IgD-negative memory B cell (primary cell): ENCODE results near the gene HBA2. TPM values are rescaled to one million over a fixed set of nuclear protein-coding genes. Genes with fewer than 3 reads are reported as not detected.
A peak's percentile ranks its signal among the peaks of the same experiment; 100 is the strongest.
"Not testable (repeated sequence)": the region's sequence is repeated elsewhere in the genome, so short reads cannot be mapped to it uniquely, and the experiment has no call there.

Experiments used
- H3K27ac Mint-ChIP-seq, 3 donors: one replicate each; pipeline ENCODE4 v1.8.0; 2020 to 2022; ENCODE audit warnings: mild to moderate bottlenecking in 3 of 3, mixed read lengths in 3 of 3, moderate library complexity in 1 of 3
- H3K27me3 Mint-ChIP-seq: one replicate; pipeline ENCODE4 v1.8.0; 2021; ENCODE audit warnings: mixed read lengths
- H3K36me3 Mint-ChIP-seq: one replicate; pipeline ENCODE4 v1.8.0; 2020; ENCODE audit warnings: mild to moderate bottlenecking, mixed read lengths
- H3K4me1 Mint-ChIP-seq, 3 donors: one replicate each; pipeline ENCODE4 v1.8.0; 2020 to 2022; ENCODE audit warnings: mixed read lengths in 3 of 3, mild to moderate bottlenecking in 1 of 3
- H3K4me3 Mint-ChIP-seq, 4 donors: one replicate each; pipeline ENCODE4 v1.8.0; 2020 to 2022; ENCODE audit warnings: mild to moderate bottlenecking in 4 of 4, mixed read lengths in 4 of 4, moderate library complexity in 3 of 4
- H3K9me3 Mint-ChIP-seq, 3 donors: one replicate each; pipeline ENCODE4 v1.8.0; 2020 to 2021; ENCODE audit warnings: mixed read lengths in 3 of 3, mild to moderate bottlenecking in 1 of 3
- polyA plus RNA-seq: library from polyadenylated mRNA; unstranded; fragments of 300-500 nt; fragmentation: Illumina TruSeq; gene quantifications from one replicate; pipeline ENCODE4 v1.2.3, GENCODE V29; 2021

The HBA2 gene
- polyA plus RNA-seq, 1 donor from 2014 or later: 88.3 TPM

GRCh38 chr16:176477-177382 is 4.1 kb downstream of the HBA2 start, which contains the start of gene HBA1:
Gene HBA1, plus strand, starts transcription at chr16:176680. Its CDS starts 37 bp downstream, at chr16:176717.
- not testable (repeated sequence) for H3K9me3 Mint-ChIP-seq, H3K4me1 Mint-ChIP-seq, H3K36me3 Mint-ChIP-seq
- H3K27me3 Mint-ChIP-seq: peaks cover 39% of the 10 kb centered on the region
- H3K4me3 Mint-ChIP-seq: peak within 1 kb of the TSS in 3 of 4 donors; percentile 21 to 74 (median 68)
- H3K27ac Mint-ChIP-seq: peak within 1 kb of the TSS in 2 of 3 donors; percentile 63 to 70

DNA sequence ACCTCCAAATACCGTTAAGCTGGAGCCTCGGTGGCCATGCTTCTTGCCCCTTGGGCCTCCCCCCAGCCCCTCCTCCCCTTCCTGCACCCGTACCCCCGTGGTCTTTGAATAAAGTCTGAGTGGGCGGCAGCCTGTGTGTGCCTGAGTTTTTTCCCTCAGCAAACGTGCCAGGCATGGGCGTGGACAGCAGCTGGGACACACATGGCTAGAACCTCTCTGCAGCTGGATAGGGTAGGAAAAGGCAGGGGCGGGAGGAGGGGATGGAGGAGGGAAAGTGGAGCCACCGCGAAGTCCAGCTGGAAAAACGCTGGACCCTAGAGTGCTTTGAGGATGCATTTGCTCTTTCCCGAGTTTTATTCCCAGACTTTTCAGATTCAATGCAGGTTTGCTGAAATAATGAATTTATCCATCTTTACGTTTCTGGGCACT is 4.7 kb downstream of the HBA2 start:
- peaks cover 37% of the 10 kb centered on the region for H3K27me3 Mint-ChIP-seq
- peaks cover 0 to 2% (median 0%) of the 10 kb centered on the region in 3 donors for H3K9me3 Mint-ChIP-seq

GRCh38 chr16:177981-178667 is 5.4 kb downstream of the HBA2 start:
- Mint-ChIP-seq H3K4me1 (peaks cover 4 to 9% (median 6%) of the 10 kb centered on the region in 3 donors), H3K36me3 (no peaks in the 10 kb centered on the region), H3K4me3 (peak overlapping the region in 2 of 4 donors; percentile 55 to 74), H3K9me3 (peaks cover 0 to 2% (median 0%) of the 10 kb centered on the region in 3 donors), H3K27ac (peak overlapping the region in 1 of 3 donors; percentile 67), H3K27me3 (peaks cover 37% of the 10 kb centered on the region)

More for the DNA sequence above, 4.7 kb downstream of the HBA2 start:
- H3K4me3 Mint-ChIP-seq: peak overlapping the region in 2 of 4 donors; percentile 28 to 74
- peak overlapping the region in 1 of 3 donors; percentile 67 for H3K27ac Mint-ChIP-seq
- H3K36me3 Mint-ChIP-seq: no peaks in the 10 kb centered on the region
- H3K4me1 Mint-ChIP-seq: peaks cover 4 to 9% (median 6%) of the 10 kb centered on the region in 3 donors

- H3K27me3 Mint-ChIP-seq: peaks cover 34% of the 10 kb centered on the region
These were observed 6.0 kb downstream of the HBA2 start for GRCh38 chr16:178668-179015.

GRCh38 chr16:179211-180092 is 6.8 kb downstream of the HBA2 start:
- Mint-ChIP-seq H3K4me1 (peaks cover 2 to 7% (median 6%) of the 10 kb centered on the region in 3 donors), H3K27ac (peak overlapping the region in 2 of 3 donors; percentile 31 to 51), H3K27me3 (peaks cover 33% of the 10 kb centered on the region), H3K9me3 (peaks cover 0 to 2% (median 0%) of the 10 kb centered on the region in 3 donors), H3K36me3 (no peaks in the 10 kb centered on the region), H3K4me3 (peak overlapping the region in 2 of 4 donors; percentile 3 to 21)

More at GRCh38 chr16:178668-179015, 6.0 kb downstream of the HBA2 start:
- peak overlapping the region in 1 of 3 donors; percentile 67 for H3K27ac Mint-ChIP-seq
- peak overlapping the region in 1 of 4 donors; percentile 74 for H3K4me3 Mint-ChIP-seq
- H3K36me3 Mint-ChIP-seq: no peaks in the 10 kb centered on the region
- H3K9me3 Mint-ChIP-seq: peaks cover 0 to 2% (median 0%) of the 10 kb centered on the region in 3 donors
- H3K4me1 Mint-ChIP-seq: peaks cover 4 to 8% (median 6%) of the 10 kb centered on the region in 3 donors

GRCh38 chr16:180101-180675 is 7.5 kb downstream of the HBA2 start, which contains the start of gene HBQ1:
Gene HBQ1, plus strand, starts transcription at chr16:180459. Its CDS starts 28 bp downstream, at chr16:180487.
- H3K9me3 Mint-ChIP-seq: no peaks in the 10 kb centered on the region
- peak within 1 kb of the TSS in 2 of 3 donors; percentile 31 to 75 for H3K27ac Mint-ChIP-seq
- H3K27me3 Mint-ChIP-seq: peaks cover 26% of the 10 kb centered on the region
- H3K4me1 Mint-ChIP-seq: peaks cover 0 to 6% (median 5%) of the 10 kb centered on the region in 3 donors
- peak within 1 kb of the TSS in 3 of 4 donors; percentile 21 to 75 (median 73) for H3K4me3 Mint-ChIP-seq
- no peaks in the 10 kb centered on the region for H3K36me3 Mint-ChIP-seq

- Mint-ChIP-seq H3K36me3 (no peaks in the 10 kb centered on the region), H3K4me1 (peaks cover 0 to 6% (median 4%) of the 10 kb centered on the region in 3 donors), H3K4me3 (peak overlapping the region in 2 of 4 donors; percentile 21 to 73), H3K27ac (peak overlapping the region in 1 of 3 donors; percentile 75), H3K27me3 (peaks cover 21% of the 10 kb centered on the region), H3K9me3 (no peaks in the 10 kb centered on the region)
These were observed 8.2 kb downstream of the HBA2 start for GRCh38 chr16:180681-181564.

DNA sequence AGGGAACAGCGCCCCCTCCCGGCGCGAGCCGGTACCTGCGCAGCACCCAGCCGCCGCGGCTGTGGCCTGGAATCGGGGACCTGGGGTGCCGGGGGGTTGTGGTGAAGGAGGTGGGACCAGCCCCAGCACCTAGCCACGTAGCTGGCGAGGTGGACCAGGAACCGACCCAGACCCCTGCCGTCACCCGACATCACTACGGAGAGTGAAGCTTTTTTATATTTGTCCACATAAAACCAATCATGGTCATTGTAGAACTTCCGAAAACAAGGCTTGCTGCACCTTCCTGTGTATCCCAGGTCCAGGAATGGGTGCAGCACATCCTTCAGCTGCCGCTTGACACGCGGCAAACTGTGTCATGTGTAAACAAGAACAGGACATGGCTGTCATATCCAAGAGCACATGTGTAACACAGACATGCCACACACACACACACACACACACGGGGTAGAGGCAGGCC is 8.9 kb downstream of the HBA2 start:
- Mint-ChIP-seq H3K9me3 (no peaks in the 10 kb centered on the region), H3K4me1 (peaks cover 0 to 6% (median 4%) of the 10 kb centered on the region in 3 donors), H3K27me3 (peaks cover 21% of the 10 kb centered on the region), H3K36me3 (no peaks in the 10 kb centered on the region), H3K27ac (peak overlapping the region in 2 of 3 donors; percentile 75 to 83), H3K4me3 (peak overlapping the region in 1 of 4 donors; percentile 51)

GRCh38 chr16:183005-183404 is 10.3 kb downstream of the HBA2 start:
- H3K36me3 Mint-ChIP-seq: no peaks in the 10 kb centered on the region
- peak overlapping the region in 1 of 3 donors; percentile 35 for H3K27ac Mint-ChIP-seq
- H3K4me1 Mint-ChIP-seq: peaks cover 0 to 4% (median 1%) of the 10 kb centered on the region in 3 donors
- no peaks in the 10 kb centered on the region for H3K9me3 Mint-ChIP-seq
- no peak overlapping the region for H3K4me3 Mint-ChIP-seq
- peaks cover 14% of the 10 kb centered on the region for H3K27me3 Mint-ChIP-seq

- H3K4me3 Mint-ChIP-seq: no peak overlapping the region
- H3K36me3 Mint-ChIP-seq: no peaks in the 10 kb centered on the region
- no peaks in the 10 kb centered on the region for H3K4me1 Mint-ChIP-seq
- H3K27me3 Mint-ChIP-seq: no peaks in the 10 kb centered on the region
- peak overlapping the region in 1 of 3 donors; percentile 21 for H3K27ac Mint-ChIP-seq
- H3K9me3 Mint-ChIP-seq: no peaks in the 10 kb centered on the region
These were observed 12.5 kb downstream of the HBA2 start for GRCh38 chr16:185213-185612.

- Mint-ChIP-seq H3K4me3 (no peak overlapping the region), H3K36me3 (no peaks in the 10 kb centered on the region), H3K27me3 (no peaks in the 10 kb centered on the region), H3K27ac (no peak overlapping the region), H3K9me3 (no peaks in the 10 kb centered on the region), H3K4me1 (no peaks in the 10 kb centered on the region)
These were observed 13.0 kb downstream of the HBA2 start for GRCh38 chr16:185691-186090.

GRCh38 chr16:187330-187729 is 14.7 kb downstream of the HBA2 start:
- Mint-ChIP-seq H3K9me3 (no peaks in the 10 kb centered on the region), H3K4me1 (no peaks in the 10 kb centered on the region), H3K36me3 (no peaks in the 10 kb centered on the region), H3K4me3 (no peak overlapping the region), H3K27me3 (no peaks in the 10 kb centered on the region), H3K27ac (no peak overlapping the region)

- peaks cover 2% of the 10 kb centered on the region for H3K36me3 Mint-ChIP-seq
- no peaks in the 10 kb centered on the region for H3K9me3 Mint-ChIP-seq
- H3K27ac Mint-ChIP-seq: peak overlapping the region; percentile 7 to 50 (median 29)
These were observed 16.0 kb downstream of the HBA2 start for GRCh38 chr16:188674-189073.

More at GRCh38 chr16:188674-189073, 16.0 kb downstream of the HBA2 start:
- no peak overlapping the region for H3K4me3 Mint-ChIP-seq
- H3K4me1 Mint-ChIP-seq: no peaks in the 10 kb centered on the region
- no peaks in the 10 kb centered on the region for H3K27me3 Mint-ChIP-seq
